AG09319 (cell line): ENCODE results near the gene POU2F3.

Experiments
- DNase-seq: peaks from one replicate; pipeline ENCODE4 v3.0.0-alpha.2; 2010; ENCODE audit warnings: low read depth; ENCODE audit errors: extremely low read depth
- CTCF ChIP-seq: IDR thresholded peaks from 2 replicates; pipeline ENCODE4 v1.5.1; 2011; ENCODE audit warnings: low read depth, mild to moderate bottlenecking, inconsistent platforms, low read length, moderate library complexity

POU2F3 gene

DNA sequence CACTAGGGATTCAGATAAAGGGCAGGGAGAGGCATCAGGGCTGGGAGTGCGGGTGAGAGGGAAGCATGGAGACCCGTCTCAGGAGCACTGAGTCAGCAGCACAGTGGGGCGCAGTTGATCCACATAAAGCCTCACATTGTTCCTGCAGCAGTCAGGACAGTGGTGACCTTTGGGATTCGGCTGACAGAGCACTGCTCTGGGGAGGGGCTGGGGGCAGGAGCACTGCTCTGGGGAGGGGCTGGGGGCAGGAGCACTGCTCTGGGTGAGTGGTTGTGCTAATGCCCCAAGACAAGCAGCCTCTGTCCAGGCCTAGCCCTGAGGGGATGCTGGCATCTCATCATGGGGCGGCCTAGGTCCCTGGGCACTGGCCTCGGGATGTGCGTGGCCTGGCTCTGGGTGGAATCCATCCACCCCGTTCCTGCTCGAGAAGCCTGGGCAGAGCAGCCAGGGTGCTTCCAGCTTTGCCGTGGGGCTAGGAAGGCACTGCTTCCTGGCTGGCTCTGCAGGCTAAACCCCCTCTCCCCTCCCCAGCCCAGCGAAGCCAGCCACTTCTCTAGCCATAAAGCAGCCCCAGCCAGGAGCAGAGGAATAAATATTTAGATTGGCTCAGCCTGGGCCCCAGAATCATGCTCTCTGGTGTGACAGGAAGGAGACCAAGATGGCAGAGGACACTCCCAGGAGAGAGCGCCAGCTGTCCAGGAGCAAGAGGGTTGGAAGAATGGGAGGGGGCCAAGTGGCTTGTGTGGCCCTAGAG is 21.8 kb upstream of the POU2F3 start:
- TF ChIP-seq CTCF: no peak
- no peak for DNase-seq

DNA sequence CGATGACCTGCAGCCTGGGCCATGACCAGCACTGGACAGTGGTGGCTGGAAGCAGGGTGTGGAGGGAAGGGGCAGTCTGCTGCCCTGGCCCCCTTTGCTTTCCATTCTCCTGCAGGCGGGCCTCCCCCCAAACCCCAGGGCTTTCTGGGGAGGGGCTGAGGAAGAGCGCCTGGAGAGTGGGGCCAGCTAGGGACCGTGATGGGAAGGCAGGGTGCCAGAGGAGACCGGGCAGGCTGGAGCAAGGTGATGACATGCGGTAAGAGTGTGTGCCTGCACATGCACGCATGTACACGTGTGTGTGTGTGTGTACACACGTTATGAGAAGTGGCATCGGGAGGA is 21.3 kb upstream of the POU2F3 start:
- no peak for TF ChIP-seq CTCF
- no peak for DNase-seq

- no peak for TF ChIP-seq CTCF
- DNase-seq: no peak
Observed at GRCh38 chr11:120219232-120219937, 20.6 kb upstream of the POU2F3 start.

DNA sequence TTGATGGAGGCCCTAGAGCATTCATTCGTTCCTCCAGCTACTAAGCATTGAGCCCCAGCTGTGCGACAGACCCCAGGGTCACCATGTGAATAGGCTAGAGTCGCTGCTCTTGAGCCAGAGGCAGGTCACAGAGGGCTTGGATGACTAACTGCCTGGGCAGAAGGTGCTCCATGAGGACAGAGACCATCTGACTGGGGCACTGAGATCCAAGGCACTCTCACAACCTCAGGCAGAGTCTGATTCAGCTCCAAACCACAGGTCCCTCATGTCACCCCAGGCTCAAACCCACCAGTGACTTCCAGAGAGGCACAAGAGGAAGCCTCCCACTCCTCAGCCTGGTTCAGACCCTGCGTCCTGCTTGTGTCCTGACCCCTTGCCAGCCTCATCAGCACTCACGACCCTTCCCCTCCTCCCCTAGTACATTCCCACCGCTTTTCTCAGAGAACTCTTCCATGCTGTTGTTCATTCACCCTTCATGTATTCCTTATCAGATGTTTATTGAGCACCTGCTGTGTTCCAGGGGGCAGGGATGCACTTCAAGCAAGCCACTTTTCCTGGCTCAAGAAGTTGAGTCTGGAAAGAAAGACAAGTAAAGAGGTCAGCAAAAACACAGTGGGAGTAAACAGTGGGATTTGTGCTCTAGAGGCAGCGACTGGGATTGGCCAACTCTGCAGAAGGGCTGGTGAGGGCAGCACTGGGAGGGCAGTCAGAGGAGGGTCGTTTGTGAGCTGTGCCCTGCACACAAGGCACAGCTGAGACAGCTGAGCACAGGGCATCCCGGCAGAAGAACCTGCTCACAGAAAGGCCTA is 19.8 kb upstream of the POU2F3 start:
- no peak for TF ChIP-seq CTCF
- DNase-seq: no peak

- no peak for DNase-seq
- no peak for TF ChIP-seq CTCF
Observed at GRCh38 chr11:120220747-120221037, 19.2 kb upstream of the POU2F3 start.

GRCh38 chr11:120221115-120221752 is 18.7 kb upstream of the POU2F3 start:
- no peak for DNase-seq
- no peak for TF ChIP-seq CTCF
